Ectodermal cell (in vitro differentiated cells): ENCODE results near the gene EWSR1. TPM values are rescaled to one million over a fixed set of nuclear protein-coding genes. Genes with fewer than 3 reads are reported as not detected.
"Not testable (repeated sequence)": the region's sequence is repeated elsewhere in the genome, so short reads cannot be mapped to it uniquely, and the experiment has no call there.

ENCODE experiments used
- H3K27ac ChIP-seq: 2 replicates; pipeline ENCODE4 v1.7.0; 2013; ENCODE audit warnings: mild to moderate bottlenecking, low read depth, low read length; ENCODE audit not compliant: insufficient read depth, poor library complexity, severe bottlenecking
- H3K27me3 ChIP-seq: 2 replicates; pipeline ENCODE4 v1.7.0; 2013; ENCODE audit warnings: mild to moderate bottlenecking, low read length; ENCODE audit not compliant: insufficient read depth, control insufficient read depth, poor library complexity, severe bottlenecking
- H3K36me3 ChIP-seq: one replicate; pipeline ENCODE4 v1.7.0; 2013; ENCODE audit warnings: low read length; ENCODE audit not compliant: control insufficient read depth, insufficient read depth
- H3K4me1 ChIP-seq: one replicate; pipeline ENCODE4 v1.7.0; 2013; ENCODE audit warnings: low read length; ENCODE audit not compliant: control insufficient read depth, insufficient read depth
- H3K4me3 ChIP-seq: 2 replicates; pipeline ENCODE4 v1.7.0; 2013; ENCODE audit warnings: low read depth, low read length, control low read depth; ENCODE audit not compliant: insufficient read depth
- H3K9me3 ChIP-seq: 2 replicates; pipeline ENCODE4 v1.7.0; 2013; ENCODE audit warnings: mild to moderate bottlenecking, low read length, moderate library complexity; ENCODE audit not compliant: control insufficient read depth
- WGBS, 2 experiments: methylation state at CpG; one replicate each; pipeline ENCODE4 v1.1.7; 2013; ENCODE audit warnings: missing lambda C conversion rate in 2 of 2; 5-methylcytosine and 5-hydroxymethylcytosine counted together
- polyA plus RNA-seq, 4 experiments: library from polyadenylated mRNA; stranded (reverse); fragments of 50-300 nt; gene quantifications; one replicate each; pipeline ENCODE4 v1.2.3, GENCODE V29; 2013

EWSR1 gene, protein sequence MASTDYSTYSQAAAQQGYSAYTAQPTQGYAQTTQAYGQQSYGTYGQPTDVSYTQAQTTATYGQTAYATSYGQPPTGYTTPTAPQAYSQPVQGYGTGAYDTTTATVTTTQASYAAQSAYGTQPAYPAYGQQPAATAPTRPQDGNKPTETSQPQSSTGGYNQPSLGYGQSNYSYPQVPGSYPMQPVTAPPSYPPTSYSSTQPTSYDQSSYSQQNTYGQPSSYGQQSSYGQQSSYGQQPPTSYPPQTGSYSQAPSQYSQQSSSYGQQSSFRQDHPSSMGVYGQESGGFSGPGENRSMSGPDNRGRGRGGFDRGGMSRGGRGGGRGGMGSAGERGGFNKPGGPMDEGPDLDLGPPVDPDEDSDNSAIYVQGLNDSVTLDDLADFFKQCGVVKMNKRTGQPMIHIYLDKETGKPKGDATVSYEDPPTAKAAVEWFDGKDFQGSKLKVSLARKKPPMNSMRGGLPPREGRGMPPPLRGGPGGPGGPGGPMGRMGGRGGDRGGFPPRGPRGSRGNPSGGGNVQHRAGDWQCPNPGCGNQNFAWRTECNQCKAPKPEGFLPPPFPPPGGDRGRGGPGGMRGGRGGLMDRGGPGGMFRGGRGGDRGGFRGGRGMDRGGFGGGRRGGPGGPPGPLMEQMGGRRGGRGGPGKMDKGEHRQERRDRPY
- polyA plus RNA-seq (2013, experiment 1 of 4): 536 TPM
- polyA plus RNA-seq (2013, experiment 2 of 4): 548 TPM
- 438 TPM for polyA plus RNA-seq (2013, experiment 3 of 4)
- 536 TPM for polyA plus RNA-seq (2013, experiment 4 of 4)

DNA sequence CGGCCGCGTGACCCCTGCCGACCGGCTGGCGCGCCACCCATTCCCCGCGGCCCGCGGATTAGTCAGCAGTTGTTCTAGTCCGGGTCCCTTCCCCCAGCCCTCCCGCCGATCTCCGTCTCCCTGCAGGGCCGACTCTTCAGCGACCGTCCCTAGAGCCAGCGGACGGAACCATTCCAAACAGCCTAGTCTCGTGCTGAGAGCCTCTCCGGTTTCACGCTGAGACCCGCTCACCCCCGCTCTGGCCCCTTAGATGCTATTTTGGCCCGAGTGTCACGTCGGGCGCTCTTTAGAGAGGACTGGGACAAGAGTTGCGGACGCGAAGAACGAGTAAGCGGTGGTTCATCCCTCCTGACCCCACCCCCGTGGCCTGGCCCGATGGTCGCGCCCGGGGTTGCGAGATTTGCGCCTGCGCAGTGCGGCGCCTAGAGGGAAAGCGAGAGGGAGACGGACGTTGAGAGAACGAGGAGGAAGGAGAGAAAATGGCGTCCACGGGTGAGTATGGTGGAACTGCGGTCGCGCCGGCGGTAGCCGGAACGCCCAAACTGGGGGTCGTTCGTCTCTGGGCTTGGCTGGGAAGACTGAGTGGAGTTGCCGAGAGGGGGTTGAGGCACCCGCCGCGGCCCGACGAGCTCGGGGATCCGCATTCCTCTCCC, at the start of gene EWSR1, which contains the start of gene RHBDD3:
Gene EWSR1 (plus strand): TSS at position 411 of the 653 bp plus-strand sequence. CDS start 69 bp downstream, at position 480.
Gene RHBDD3 (minus strand): TSS at position 124 of the 653 bp plus-strand sequence. CDS start 2,355 bp downstream, outside the sequence.
- H3K4me1 ChIP-seq: peaks cover 31% of the 10 kb centered on the region
- peak within 1 kb of the TSS; percentile 96 for H3K4me3 ChIP-seq
- no peaks in the 10 kb centered on the region for H3K27me3 ChIP-seq
- no peaks in the 10 kb centered on the region for H3K9me3 ChIP-seq
- 0% methylated on average over 67 of the region's 67 CpGs for WGBS, 2 experiments
- peaks cover 14% of the 10 kb centered on the region for H3K36me3 ChIP-seq
- H3K27ac ChIP-seq: peak within 1 kb of the TSS; percentile 98

DNA sequence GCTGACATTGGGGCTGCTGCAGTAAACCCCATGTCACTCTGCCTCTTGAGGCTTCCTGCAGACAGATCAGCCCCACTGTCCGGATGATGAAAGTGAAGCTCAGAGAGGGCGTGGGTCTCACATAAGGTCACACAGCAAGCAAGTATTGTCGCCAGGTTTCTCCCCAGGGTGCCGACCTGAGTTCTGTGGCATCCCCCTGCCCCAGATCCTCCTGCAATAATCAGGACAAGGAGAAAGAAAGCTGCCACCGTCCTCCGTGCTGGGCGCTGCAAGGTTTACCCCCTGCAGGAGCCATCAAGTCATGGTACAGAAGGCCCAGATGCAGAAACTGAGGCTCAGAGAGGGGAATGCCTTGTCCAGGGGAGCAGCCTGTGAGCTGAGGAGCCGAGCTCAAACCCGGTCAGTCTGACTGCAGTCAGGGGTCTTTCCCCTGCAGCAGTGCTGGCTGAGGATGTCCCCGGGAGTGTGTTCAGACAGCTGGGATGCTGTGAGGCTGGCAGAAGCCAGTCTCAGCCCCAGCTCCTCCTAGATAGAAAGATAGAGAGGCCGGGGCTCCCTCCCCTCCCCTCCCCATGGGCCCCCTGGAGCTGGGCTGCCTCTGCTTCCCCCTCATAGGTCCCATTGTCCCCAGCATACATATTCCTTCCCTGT, 49.2 kb upstream of the EWSR1 start:
- no peaks in the 10 kb centered on the region for H3K36me3 ChIP-seq
- H3K27ac ChIP-seq: no peak overlapping the region
- no peak overlapping the region for H3K4me3 ChIP-seq
- 89 to 90% methylated on average over 11 of the region's 11 CpGs for WGBS, 2 experiments
- H3K9me3 ChIP-seq: no peaks in the 10 kb centered on the region
- no peaks in the 10 kb centered on the region for H3K27me3 ChIP-seq
- H3K4me1 ChIP-seq: peaks cover 19% of the 10 kb centered on the region

DNA sequence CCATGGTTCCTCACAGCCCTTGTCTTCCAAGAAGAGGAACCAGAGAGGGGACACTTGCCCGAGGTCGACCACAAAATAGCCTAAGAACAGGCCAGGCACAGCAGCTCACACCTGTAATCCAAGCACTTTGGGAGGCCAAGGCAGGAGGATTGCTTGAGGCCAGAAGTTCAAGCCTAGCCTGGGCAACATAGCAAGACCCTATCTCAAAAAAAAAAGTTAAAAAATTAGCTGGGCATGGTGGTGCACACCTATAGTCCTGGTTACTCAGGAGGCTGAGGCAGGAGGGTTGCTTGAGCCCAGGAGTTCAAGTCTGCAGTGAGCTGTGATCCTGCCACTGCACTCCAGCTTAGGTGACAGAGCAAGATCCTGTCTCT, 48.7 kb upstream of the EWSR1 start:
- H3K4me3 ChIP-seq, H3K27ac ChIP-seq, H3K9me3 ChIP-seq, H3K36me3 ChIP-seq, H3K27me3 ChIP-seq: not testable (repeated sequence)
- H3K4me1 ChIP-seq: peaks cover 23% of the 10 kb centered on the region
- 86 to 95% methylated on average over 2 of the region's 2 CpGs for WGBS, 2 experiments

DNA sequence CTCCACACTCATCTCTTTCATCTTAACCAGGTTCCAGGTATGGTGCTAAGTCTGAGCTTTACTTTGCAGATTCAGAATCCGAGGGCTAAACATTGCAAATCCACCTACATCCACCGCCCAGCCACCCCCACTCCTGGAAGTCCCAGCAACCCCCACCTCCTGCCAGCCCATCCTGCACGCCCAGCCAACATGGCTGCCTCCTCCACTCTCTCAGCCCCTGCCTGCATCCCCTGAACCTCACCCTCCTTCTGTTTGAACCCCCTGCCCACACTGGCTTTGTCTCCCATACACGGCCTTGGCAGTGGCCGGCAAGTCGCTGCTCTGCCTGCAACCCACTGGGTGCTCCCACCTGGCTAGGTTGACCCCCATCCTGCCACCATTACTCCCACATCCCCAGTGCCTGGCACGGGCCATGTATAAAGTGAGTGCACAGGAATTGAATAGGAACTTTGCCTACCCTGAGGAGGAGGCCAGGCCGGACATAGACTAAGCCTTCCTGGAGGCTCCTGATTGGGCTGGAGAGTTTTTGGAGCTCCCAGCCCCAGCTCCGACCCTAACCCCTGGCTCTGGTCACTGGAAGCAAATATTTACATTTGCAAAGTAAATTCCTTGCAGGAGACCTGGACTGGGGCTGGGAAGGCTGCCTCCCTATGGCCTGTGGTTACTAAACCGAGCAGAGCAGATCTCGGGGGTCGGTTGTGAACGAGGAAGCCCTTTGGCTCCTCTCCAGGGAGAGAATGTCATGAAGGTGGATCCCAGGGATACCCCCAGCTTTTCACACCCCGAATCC, 48.0 kb upstream of the EWSR1 start:
- Histone ChIP-seq H3K4me3 (no peak overlapping the region), H3K4me1 (peaks cover 18% of the 10 kb centered on the region), H3K27me3 (no peaks in the 10 kb centered on the region), H3K9me3 (no peaks in the 10 kb centered on the region), H3K27ac (no peak overlapping the region), H3K36me3 (no peaks in the 10 kb centered on the region)
- WGBS, 2 experiments: 62 to 63% methylated on average over 14 of the region's 14 CpGs

DNA sequence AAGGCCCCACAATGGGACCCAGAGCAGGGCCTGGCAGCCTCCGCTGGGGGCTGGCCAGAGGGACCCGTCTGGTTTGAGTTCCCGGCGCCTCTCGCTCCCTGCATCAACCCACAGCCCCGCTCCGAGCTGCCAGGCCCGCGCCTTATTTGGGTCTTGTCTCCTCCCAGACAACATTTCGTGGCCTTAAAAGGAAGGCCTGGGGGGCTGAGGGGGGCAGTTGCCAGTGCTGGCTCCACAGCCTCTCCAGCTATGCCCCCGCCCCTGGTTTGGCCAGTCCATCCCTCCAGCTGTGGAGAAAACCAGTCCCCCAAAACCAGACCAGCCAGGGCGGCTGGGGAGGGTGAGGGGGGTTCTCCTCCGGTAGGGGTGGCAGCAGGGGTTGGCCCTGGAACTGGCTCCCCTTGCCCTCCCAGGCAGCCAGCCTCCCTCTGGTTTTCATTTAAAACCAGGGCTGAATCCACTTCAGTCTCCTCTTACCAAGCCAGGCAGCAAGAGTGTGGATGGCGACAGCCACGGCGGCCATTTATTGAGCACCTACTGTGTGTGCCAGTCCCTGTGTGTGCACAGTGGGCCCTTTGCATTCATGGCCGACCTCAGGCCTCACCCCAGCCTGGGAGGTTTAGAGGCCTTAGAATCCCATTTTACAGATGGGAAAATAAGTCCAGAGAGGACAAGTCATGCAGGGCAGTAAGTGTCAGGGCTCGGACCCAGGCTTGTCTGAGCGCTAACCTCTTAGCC, 43.8 kb upstream of the EWSR1 start:
- Histone ChIP-seq H3K9me3 (no peaks in the 10 kb centered on the region), H3K4me1 (peaks cover 10% of the 10 kb centered on the region), H3K36me3 (no peaks in the 10 kb centered on the region), H3K4me3 (no peak overlapping the region), H3K27ac (no peak overlapping the region), H3K27me3 (no peaks in the 10 kb centered on the region)
- WGBS, 2 experiments: 87% methylated on average over 19 of the region's 19 CpGs

DNA sequence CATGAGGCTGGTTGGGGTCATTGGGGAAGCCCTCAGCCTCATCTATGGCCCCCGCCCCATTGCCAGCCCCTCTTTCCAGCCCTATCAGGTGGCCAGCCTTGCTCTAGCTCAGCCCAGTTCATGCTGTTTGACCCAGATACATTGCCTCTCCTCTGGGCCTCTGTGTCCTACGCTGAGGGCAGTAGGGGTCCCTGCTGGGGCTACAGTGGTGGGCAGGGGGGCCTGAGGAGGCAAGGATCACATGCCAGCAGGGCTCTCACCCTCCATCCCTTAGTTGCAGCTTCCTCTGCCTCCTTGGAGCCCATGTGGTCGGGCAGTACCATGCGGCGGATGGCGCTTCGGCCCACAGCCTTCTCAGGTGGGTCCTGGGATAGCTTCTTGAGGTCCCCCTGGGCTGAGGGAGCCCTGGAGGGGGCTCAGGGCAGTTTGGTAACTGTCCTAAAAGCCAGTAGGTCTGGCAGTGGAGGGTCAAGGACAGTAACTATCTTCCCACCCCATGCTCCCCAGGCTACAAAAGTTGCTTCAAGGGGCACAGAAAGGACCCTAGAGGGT, 43.1 kb upstream of the EWSR1 start:
- WGBS, 2 experiments: 94 to 96% methylated on average over 7 of the region's 7 CpGs

DNA sequence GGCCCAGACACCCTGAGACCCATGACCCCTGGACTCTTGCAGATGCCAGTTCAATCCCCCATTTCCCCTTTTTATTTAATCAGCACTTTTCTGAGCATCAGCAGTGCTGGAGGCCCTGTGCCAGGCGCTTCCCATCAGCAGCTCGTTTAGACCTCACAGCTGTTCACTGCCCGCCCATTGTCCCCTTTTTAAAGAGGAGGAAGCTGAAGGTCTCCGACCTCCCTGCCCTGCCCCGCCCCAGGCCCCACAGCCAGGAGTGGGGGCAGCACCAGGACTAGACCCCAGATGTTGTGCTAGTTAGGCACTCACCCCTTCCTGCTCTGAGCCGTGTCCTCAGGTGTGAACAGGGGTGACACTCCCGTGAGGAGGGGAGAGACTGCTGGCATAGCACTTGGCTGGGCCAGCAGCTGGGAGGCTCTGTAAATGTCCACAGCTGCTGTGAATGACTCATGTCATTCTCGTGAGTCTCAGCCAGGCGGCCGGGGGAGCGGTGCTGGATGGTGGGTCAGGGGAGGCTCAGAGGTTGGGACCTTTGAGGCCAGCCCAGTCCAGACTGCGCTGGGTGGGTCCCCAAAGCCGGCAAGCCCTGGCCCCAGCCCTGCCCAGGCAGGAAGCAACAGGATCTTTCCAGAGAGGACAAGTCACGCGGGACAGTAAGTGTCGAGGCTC, 42.5 kb upstream of the EWSR1 start:
- Histone ChIP-seq H3K4me3 (no peak overlapping the region), H3K36me3 (no peaks in the 10 kb centered on the region), H3K9me3 (no peaks in the 10 kb centered on the region), H3K4me1 (peaks cover 10% of the 10 kb centered on the region), H3K27ac (no peak overlapping the region), H3K27me3 (no peaks in the 10 kb centered on the region)
- 70 to 73% methylated on average over 16 of the region's 16 CpGs for WGBS, 2 experiments

More for the DNA sequence above, 43.1 kb upstream of the EWSR1 start:
- Histone ChIP-seq H3K4me1 (peaks cover 10% of the 10 kb centered on the region), H3K27me3 (no peaks in the 10 kb centered on the region), H3K36me3 (no peaks in the 10 kb centered on the region), H3K9me3 (no peaks in the 10 kb centered on the region), H3K27ac (no peak overlapping the region), H3K4me3 (no peak overlapping the region)

DNA sequence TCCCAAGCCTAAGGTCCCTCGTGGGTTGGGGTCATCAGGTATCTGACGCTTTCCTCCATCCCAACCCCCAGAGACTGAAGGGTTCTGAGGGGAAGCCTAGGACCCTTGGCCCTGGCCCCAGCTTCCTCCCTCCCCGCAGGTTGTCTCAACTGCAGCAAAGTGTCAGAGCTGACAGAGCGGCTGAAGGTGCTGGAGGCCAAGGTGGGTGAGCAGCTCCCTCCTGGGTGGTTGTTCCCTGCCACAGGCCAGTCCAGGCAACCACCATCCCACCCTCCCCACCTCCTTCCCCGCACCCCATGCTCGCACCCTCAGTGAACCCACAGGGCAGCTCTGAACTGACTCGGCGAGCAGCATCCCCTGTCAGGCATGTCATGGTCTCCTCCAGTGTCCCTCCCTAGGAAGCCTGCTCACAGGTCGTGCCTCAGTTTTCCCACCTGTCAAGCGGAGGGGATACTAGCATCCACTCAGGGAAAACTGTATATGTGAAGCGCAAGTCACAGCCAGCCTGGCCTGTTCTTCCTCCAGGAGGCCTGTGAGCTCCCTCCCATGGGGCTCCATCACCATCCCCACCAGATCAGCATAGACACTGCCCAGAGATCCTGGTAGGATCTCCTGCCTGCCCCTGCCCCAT, 41.6 kb upstream of the EWSR1 start:
- H3K4me3 ChIP-seq: no peak overlapping the region
- no peaks in the 10 kb centered on the region for H3K9me3 ChIP-seq
- H3K27me3 ChIP-seq: no peaks in the 10 kb centered on the region
- no peaks in the 10 kb centered on the region for H3K36me3 ChIP-seq
- peaks cover 10% of the 10 kb centered on the region for H3K4me1 ChIP-seq
- 93% methylated on average over 11 of the region's 11 CpGs for WGBS, 2 experiments
- H3K27ac ChIP-seq: no peak overlapping the region
